K562 (cell line): ENCODE measurements around the gene ZNF641. TPM values are rescaled to one million over a fixed set of nuclear protein-coding genes. Genes with fewer than 3 reads are reported as not detected.

Experiments used
- ATF1 ChIP-seq, 2 experiments: fragments of 450-650 bp in 1 of 2; IDR thresholded peaks; 2 replicates each; pipeline ENCODE4 v1.6.1; 2016; ENCODE audit warnings: missing compliant biosample characterization in 1 of 2, missing genetic modification characterization in 1 of 2
- CBFB ChIP-seq: sonication (generic); formaldehyde crosslinking; IDR thresholded peaks from 2 replicates; pipeline ENCODE4 v1.4.0; 2020; ENCODE audit warnings: mild to moderate bottlenecking, missing genetic modification reagents
- CBX3 ChIP-seq, 2 experiments: IDR thresholded peaks; 1 replicate in 1 of 2; 2 replicates in 1 of 2; pipeline ENCODE4 v1.6.1; 2012; ENCODE audit warnings: inconsistent platforms in 2 of 2, low read length in 2 of 2, borderline replicate concordance in 1 of 2, control low read depth in 1 of 2
- CC2D1A ChIP-seq: fragments of 450-650 bp; IDR thresholded peaks from 2 replicates; pipeline ENCODE4 v1.6.1; 2017; ENCODE audit warnings: mild to moderate bottlenecking
- CEBPG ChIP-seq, 3 experiments: fragments of 200-800 bp in 1 of 3; sonication (Bioruptor generic) in 1 of 3; sonication (generic) in 1 of 3; formaldehyde crosslinking in 1 of 3; IDR thresholded peaks in 2 of 3; conservative IDR thresholded peaks in 1 of 3; 2 replicates each; pipeline versions ENCODE4 v1.6.1 to v1.8.0; 2016 to 2022; ENCODE audit warnings: missing compliant biosample characterization in 2 of 3, missing genetic modification characterization in 2 of 3, mild to moderate bottlenecking in 1 of 3, missing genetic modification reagents in 1 of 3
- COPS2 ChIP-seq: fragments of 450-650 bp; conservative IDR thresholded peaks from 2 replicates; pipeline ENCODE4 v1.6.1; 2016; ENCODE audit warnings: mild to moderate bottlenecking, moderate library complexity
- JUNB ChIP-seq: fragments of 450-650 bp; formaldehyde crosslinking; conservative IDR thresholded peaks from 2 replicates; pipeline ENCODE4 v1.4.0; 2020; ENCODE audit warnings: mild to moderate bottlenecking
- NCOR1 ChIP-seq: fragments of 450-650 bp; IDR thresholded peaks from 2 replicates; pipeline ENCODE4 v1.6.1; 2016; ENCODE audit warnings: mild to moderate bottlenecking, moderate library complexity
- POLR3A ChIP-seq: IDR thresholded peaks from 2 replicates; pipeline ENCODE4 v1.6.1; 2011; ENCODE audit warnings: borderline replicate concordance, mild to moderate bottlenecking, moderate library complexity; ENCODE audit not compliant: insufficient read length, insufficient read depth; ENCODE audit errors: extremely low read depth
- PYGO2 ChIP-seq: fragments of 450-650 bp; IDR thresholded peaks from 2 replicates; pipeline ENCODE4 v1.6.1; 2016; ENCODE audit warnings: mild to moderate bottlenecking, missing genetic modification characterization, moderate library complexity, missing compliant biosample characterization
- RBM34 ChIP-seq: fragments of 200-400 bp; formaldehyde crosslinking; IDR thresholded peaks from 2 replicates; pipeline ENCODE4 v1.6.1; 2018; ENCODE audit warnings: low read length, borderline replicate concordance; ENCODE audit not compliant: insufficient read depth
- RFX5 ChIP-seq: IDR thresholded peaks from 2 replicates; pipeline ENCODE4 v1.6.1; 2011; ENCODE audit warnings: low read depth, mild to moderate bottlenecking, improper control_type of control experiment, low read length
- SP1 ChIP-seq: sonication (generic); formaldehyde crosslinking; IDR thresholded peaks from 2 replicates; pipeline ENCODE4 v1.8.1; 2022; ENCODE audit warnings: mild to moderate bottlenecking, missing genetic modification reagents
- TARDBP ChIP-seq: fragments of 450-650 bp; IDR thresholded peaks from 2 replicates; pipeline ENCODE4 v1.6.1; 2016
- TBL1XR1 ChIP-seq, 2 experiments: IDR thresholded peaks; 2 replicates each; pipeline ENCODE4 v1.6.1; 2012; ENCODE audit warnings: improper control_type of control experiment in 2 of 2, low read length in 2 of 2, mild to moderate bottlenecking in 1 of 2
- THRAP3 ChIP-seq: fragments of 450-650 bp; IDR thresholded peaks from 2 replicates; pipeline ENCODE4 v1.6.1; 2016; ENCODE audit warnings: mild to moderate bottlenecking, inconsistent platforms, borderline replicate concordance
- ZNF184 ChIP-seq: sonication (generic); formaldehyde crosslinking; IDR thresholded peaks from 2 replicates; pipeline ENCODE4 v1.5.0; 2020; ENCODE audit warnings: missing genetic modification reagents
- ZNF699 ChIP-seq: fragments of 250-450 bp; sonication (Bioruptor Pico); IDR thresholded peaks from 2 replicates; pipeline ENCODE4 v1.8.0; 2021; ENCODE audit warnings: mild to moderate bottlenecking, moderate library complexity; ENCODE audit not compliant: insufficient replicate concordance
- polyA plus RNA-seq, 8 experiments: library from polyadenylated mRNA; depleted of rRNA in 4 of 8; stranded (reverse) in 5 of 8; unstranded in 3 of 8; fragments of >200 nt; fragmentation: Nextera tagmentation in 2 of 8; fragmentation: Illumina TruSeq in 1 of 8; extraction: Ambion mirVana in 2 of 8; extraction: Trizol in 1 of 8; gene quantifications; 2 replicates each; pipeline versions ENCODE4 v1.2.1 to v1.2.3, GENCODE V29; 2011 to 2014; ENCODE audit warnings: inconsistent platforms in 1 of 8, missing spikeins in 1 of 8
- total RNA-seq, 7 experiments: library from RNA; depleted of rRNA in 6 of 7; stranded (reverse); fragments of >200 nt in 6 of 7; fragmentation: Illumina TruSeq in 2 of 7; extraction: Trizol in 2 of 7; gene quantifications; 2 replicates each; pipeline versions ENCODE4 v1.2.1 to v1.2.3, GENCODE V29; 2011 to 2021; ENCODE audit warnings: low replicate concordance in 1 of 7
- TF ChIP-seq, protein P1 (sequence below), 3 experiments: fragments of 200-800 bp in 1 of 3; fragments of 250-450 bp in 1 of 3; fragments of 450-650 bp in 1 of 3; sonication (Bioruptor Pico) in 1 of 3; sonication (Bioruptor generic) in 1 of 3; formaldehyde crosslinking in 1 of 3; IDR thresholded peaks; 2 replicates each; pipeline versions ENCODE4 v1.6.1 to v1.8.0; 2016 to 2022; ENCODE audit warnings: mild to moderate bottlenecking in 2 of 3, missing genetic modification characterization in 2 of 3, missing compliant biosample characterization in 1 of 3, moderate library complexity in 1 of 3
- TF ChIP-seq, protein P2 (sequence below): sonication (generic); formaldehyde crosslinking; IDR thresholded peaks from 2 replicates; pipeline ENCODE4 v1.8.1; 2023; ENCODE audit warnings: mild to moderate bottlenecking, missing genetic modification reagents
- TF ChIP-seq, protein P3 (sequence below): fragments of 450-650 bp; IDR thresholded peaks from 2 replicates; pipeline ENCODE4 v1.7.1; 2018; ENCODE audit warnings: mild to moderate bottlenecking, low read depth; ENCODE audit not compliant: partially characterized antibody

The ZNF641 gene
- total and polyA plus RNA-seq, 9 of the 15 experiments (the other 6 are each of a cell fraction or from before 2014, with no cell fraction given), result 2.5 to 15.6 (median 9.2) TPM

DNA sequence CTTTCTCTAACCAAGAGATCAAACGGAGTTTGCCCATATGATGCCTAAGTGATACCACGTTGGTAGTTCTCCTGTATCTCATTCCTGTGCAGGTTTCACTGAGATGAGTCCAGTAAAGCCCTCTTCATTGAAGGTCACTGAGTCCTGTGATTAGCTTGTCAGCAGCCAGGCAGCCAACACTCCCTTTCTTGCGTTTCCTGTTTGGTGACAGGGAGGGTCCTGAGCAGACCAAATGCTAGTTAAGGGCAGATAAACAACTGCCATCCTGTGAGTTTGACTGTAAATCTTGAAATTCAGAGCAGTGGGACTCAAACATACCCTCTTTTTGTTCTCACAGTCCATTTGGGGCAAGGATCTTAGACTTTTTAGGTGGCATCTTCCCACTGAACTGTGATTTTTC is 39.4 kb downstream of the ZNF641 start (continued):
- TF ChIP-seq JUNB (CRISPR knock-in tag) (no peak), POLR3A (no peak), ZNF699 (CRISPR knock-in tag) (no peak), RBM34 (no peak), CEBPG (CRISPR knock-in tag; IDR thresholded peaks at IDR 0.05) (no peak), CEBPG (tag; conservative IDR thresholded peaks at IDR 0.05 in 1 of 2, IDR thresholded peaks at IDR 0.05 in 1 of 2) (no peak), CBX3 (IDR thresholded peaks at IDR 0.05; ENCODE audit: borderline replicate concordance in 1 of 2, low read length in 2 of 2) (no peak), SP1 (no peak), TARDBP (no peak), RFX5 (no peak), ZNF184 (CRISPR knock-in tag) (no peak), ATF1 (CRISPR knock-in tag; IDR thresholded peaks at IDR 0.05) (no peak), ATF1 (tag; IDR thresholded peaks at IDR 0.05) (peak; percentile 38; the same call in 1 of the 2 replicates), PYGO2 (tag) (no peak), NCOR1 (peak; percentile 75), TBL1XR1 (IDR thresholded peaks at IDR 0.05; ENCODE audit: low read length in 2 of 2) (no peak), COPS2 (no peak), THRAP3 (no peak), CC2D1A (no peak), CBFB (CRISPR knock-in tag) (no peak)
- TF ChIP-seq, protein P1, sequence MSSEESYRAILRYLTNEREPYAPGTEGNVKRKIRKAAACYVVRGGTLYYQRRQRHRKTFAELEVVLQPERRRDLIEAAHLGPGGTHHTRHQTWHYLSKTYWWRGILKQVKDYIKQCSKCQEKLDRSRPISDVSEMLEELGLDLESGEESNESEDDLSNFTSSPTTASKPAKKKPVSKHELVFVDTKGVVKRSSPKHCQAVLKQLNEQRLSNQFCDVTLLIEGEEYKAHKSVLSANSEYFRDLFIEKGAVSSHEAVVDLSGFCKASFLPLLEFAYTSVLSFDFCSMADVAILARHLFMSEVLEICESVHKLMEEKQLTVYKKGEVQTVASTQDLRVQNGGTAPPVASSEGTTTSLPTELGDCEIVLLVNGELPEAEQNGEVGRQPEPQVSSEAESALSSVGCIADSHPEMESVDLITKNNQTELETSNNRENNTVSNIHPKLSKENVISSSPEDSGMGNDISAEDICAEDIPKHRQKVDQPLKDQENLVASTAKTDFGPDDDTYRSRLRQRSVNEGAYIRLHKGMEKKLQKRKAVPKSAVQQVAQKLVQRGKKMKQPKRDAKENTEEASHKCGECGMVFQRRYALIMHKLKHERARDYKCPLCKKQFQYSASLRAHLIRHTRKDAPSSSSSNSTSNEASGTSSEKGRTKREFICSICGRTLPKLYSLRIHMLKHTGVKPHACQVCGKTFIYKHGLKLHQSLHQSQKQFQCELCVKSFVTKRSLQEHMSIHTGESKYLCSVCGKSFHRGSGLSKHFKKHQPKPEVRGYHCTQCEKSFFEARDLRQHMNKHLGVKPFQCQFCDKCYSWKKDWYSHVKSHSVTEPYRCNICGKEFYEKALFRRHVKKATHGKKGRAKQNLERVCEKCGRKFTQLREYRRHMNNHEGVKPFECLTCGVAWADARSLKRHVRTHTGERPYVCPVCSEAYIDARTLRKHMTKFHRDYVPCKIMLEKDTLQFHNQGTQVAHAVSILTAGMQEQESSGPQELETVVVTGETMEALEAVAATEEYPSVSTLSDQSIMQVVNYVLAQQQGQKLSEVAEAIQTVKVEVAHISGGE (CRISPR knock-in tag; IDR thresholded peaks at IDR 0.05), result no peak
- TF ChIP-seq, protein P2, sequence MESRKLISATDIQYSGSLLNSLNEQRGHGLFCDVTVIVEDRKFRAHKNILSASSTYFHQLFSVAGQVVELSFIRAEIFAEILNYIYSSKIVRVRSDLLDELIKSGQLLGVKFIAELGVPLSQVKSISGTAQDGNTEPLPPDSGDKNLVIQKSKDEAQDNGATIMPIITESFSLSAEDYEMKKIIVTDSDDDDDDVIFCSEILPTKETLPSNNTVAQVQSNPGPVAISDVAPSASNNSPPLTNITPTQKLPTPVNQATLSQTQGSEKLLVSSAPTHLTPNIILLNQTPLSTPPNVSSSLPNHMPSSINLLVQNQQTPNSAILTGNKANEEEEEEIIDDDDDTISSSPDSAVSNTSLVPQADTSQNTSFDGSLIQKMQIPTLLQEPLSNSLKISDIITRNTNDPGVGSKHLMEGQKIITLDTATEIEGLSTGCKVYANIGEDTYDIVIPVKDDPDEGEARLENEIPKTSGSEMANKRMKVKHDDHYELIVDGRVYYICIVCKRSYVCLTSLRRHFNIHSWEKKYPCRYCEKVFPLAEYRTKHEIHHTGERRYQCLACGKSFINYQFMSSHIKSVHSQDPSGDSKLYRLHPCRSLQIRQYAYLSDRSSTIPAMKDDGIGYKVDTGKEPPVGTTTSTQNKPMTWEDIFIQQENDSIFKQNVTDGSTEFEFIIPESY (CRISPR knock-in tag), result no peak
- TF ChIP-seq, protein P3, sequence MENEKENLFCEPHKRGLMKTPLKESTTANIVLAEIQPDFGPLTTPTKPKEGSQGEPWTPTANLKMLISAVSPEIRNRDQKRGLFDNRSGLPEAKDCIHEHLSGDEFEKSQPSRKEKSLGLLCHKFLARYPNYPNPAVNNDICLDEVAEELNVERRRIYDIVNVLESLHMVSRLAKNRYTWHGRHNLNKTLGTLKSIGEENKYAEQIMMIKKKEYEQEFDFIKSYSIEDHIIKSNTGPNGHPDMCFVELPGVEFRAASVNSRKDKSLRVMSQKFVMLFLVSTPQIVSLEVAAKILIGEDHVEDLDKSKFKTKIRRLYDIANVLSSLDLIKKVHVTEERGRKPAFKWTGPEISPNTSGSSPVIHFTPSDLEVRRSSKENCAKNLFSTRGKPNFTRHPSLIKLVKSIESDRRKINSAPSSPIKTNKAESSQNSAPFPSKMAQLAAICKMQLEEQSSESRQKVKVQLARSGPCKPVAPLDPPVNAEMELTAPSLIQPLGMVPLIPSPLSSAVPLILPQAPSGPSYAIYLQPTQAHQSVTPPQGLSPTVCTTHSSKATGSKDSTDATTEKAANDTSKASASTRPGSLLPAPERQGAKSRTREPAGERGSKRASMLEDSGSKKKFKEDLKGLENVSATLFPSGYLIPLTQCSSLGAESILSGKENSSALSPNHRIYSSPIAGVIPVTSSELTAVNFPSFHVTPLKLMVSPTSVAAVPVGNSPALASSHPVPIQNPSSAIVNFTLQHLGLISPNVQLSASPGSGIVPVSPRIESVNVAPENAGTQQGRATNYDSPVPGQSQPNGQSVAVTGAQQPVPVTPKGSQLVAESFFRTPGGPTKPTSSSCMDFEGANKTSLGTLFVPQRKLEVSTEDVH, result no peak
